ENCODE results near the gene XPR1.

The XPR1 gene

GRCh38 chr1:180631766-180632325 lies at the start of gene XPR1:
Gene XPR1, plus strand, starts transcription at chr1:180632022. Its CDS starts 180 bp downstream, at chr1:180632202.
- DNase-seq = peak; percentile 99

- DNase-seq = no peak
Observed at GRCh38 chr1:180584869-180585268, 47.0 kb upstream of the XPR1 start.

- DNase-seq = no peak
Observed at GRCh38 chr1:180585994-180586359, 45.8 kb upstream of the XPR1 start.

- DNase-seq = no peak
Observed at GRCh38 chr1:180586671-180587155, 45.1 kb upstream of the XPR1 start.

- DNase-seq = no peak
Observed at GRCh38 chr1:180588121-180588520, 43.7 kb upstream of the XPR1 start.

GRCh38 chr1:180590889-180591288 lies 40.9 kb upstream of the XPR1 start:
- no peak for DNase-seq

- no peak for DNase-seq
Observed at GRCh38 chr1:180593382-180593781, 38.4 kb upstream of the XPR1 start.

GRCh38 chr1:180594723-180595122 lies 37.1 kb upstream of the XPR1 start:
- no peak for DNase-seq

- DNase-seq = no peak
Observed at GRCh38 chr1:180595966-180596365, 35.9 kb upstream of the XPR1 start.

GRCh38 chr1:180597520-180597919 lies 34.3 kb upstream of the XPR1 start:
- no peak for DNase-seq

- no peak for DNase-seq
Observed at GRCh38 chr1:180598333-180598974, 33.4 kb upstream of the XPR1 start.

- no peak for DNase-seq
Observed at GRCh38 chr1:180600343-180600742, 31.5 kb upstream of the XPR1 start.

GRCh38 chr1:180601512-180601911 lies 30.3 kb upstream of the XPR1 start:
- DNase-seq = no peak

GRCh38 chr1:180603223-180603849 lies 28.5 kb upstream of the XPR1 start:
- DNase-seq = no peak

- DNase-seq = no peak
Observed at GRCh38 chr1:180603850-180604226, 28.0 kb upstream of the XPR1 start.

GRCh38 chr1:180606155-180606554 lies 25.7 kb upstream of the XPR1 start:
- no peak for DNase-seq

- DNase-seq = no peak
Observed at GRCh38 chr1:180609643-180610555, 21.9 kb upstream of the XPR1 start.

GRCh38 chr1:180610556-180611015 lies 21.2 kb upstream of the XPR1 start:
- no peak for DNase-seq

- DNase-seq = no peak
Observed at GRCh38 chr1:180611016-180611930, 20.5 kb upstream of the XPR1 start.

- no peak for DNase-seq
Observed at GRCh38 chr1:180612632-180613031, 19.2 kb upstream of the XPR1 start.

GRCh38 chr1:180614730-180615129 lies 17.1 kb upstream of the XPR1 start:
- DNase-seq = no peak
